ENCODE results near the gene ABCA6.
"Not testable (repeated sequence)": the region's sequence is repeated elsewhere in the genome, so short reads cannot be mapped to it uniquely, and the experiment has no call there.

The ABCA6 gene

DNA sequence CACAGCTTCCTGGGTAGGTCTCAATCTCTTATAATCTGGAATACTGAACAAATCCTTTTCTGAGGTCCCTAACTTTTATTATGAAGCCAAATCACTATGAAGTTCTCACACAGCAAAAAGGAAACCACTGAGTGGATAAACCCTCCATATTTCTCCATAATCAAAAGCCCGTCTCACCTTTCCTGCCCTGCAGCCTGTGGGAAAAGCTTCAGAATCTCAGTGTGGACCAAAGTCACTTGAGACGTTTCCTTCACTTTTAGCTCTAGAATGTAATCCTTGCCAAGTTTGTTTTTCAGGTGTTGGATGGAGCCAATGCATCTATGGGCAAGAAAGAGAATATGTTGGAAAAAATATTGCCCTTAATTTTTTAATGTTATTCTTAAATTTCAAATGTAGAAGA is 59.0 kb downstream of the ABCA6 start:
- TF ChIP-seq, protein P1, sequence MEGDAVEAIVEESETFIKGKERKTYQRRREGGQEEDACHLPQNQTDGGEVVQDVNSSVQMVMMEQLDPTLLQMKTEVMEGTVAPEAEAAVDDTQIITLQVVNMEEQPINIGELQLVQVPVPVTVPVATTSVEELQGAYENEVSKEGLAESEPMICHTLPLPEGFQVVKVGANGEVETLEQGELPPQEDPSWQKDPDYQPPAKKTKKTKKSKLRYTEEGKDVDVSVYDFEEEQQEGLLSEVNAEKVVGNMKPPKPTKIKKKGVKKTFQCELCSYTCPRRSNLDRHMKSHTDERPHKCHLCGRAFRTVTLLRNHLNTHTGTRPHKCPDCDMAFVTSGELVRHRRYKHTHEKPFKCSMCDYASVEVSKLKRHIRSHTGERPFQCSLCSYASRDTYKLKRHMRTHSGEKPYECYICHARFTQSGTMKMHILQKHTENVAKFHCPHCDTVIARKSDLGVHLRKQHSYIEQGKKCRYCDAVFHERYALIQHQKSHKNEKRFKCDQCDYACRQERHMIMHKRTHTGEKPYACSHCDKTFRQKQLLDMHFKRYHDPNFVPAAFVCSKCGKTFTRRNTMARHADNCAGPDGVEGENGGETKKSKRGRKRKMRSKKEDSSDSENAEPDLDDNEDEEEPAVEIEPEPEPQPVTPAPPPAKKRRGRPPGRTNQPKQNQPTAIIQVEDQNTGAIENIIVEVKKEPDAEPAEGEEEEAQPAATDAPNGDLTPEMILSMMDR (IDR thresholded peaks at IDR 0.05; ENCODE audit: insufficient read depth, low read depth, low read length, missing control alignments): no peak
- DNase-seq (ENCODE audit: low read depth): no peak
- no peak overlapping the region for H3K4me3 ChIP-seq (ENCODE audit: low read depth, low read length)

DNA sequence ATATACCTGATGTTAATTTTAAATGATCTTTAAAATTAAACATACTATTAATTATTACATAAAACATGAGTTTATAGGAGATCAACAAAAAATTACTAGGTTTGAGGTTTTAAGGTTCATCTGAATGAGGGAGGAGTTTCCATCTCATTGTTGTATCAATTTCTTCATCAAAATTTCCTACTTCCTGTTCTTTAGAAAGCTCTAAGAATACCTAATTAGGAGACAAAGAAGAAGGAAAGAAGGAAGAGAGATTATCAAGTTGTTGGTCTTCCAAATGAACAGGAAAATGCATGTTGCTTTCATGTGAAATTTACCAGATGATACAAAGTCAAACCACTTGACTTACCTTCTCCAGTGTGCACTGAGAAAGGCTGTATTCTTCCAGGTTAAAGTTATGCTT is 62.8 kb downstream of the ABCA6 start:
- TF ChIP-seq, protein P1 (IDR thresholded peaks at IDR 0.05; ENCODE audit: insufficient read depth, low read depth, low read length, missing control alignments): no peak
- no peak for DNase-seq (ENCODE audit: low read depth)
- H3K4me3 ChIP-seq (ENCODE audit: low read depth, low read length): no peak overlapping the region

DNA sequence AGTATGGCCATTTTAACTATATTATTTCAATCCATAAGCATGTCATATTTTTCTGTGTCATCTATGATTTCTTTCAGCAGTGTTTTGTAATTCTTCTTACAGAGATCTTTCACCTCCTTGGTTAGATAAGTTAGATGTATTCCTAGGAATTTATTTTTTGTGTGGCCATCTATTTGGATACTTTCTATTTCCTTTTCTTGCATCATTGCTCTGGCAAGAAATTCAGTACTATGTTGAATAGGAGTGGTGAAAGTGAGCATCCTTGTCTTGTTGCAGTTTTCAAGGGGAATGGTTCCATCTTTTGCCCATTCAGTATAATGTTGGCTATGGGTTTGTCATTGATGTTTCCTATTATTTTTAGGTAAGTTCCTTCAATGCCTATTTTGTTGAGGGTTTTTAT is 65.9 kb downstream of the ABCA6 start:
- no peak overlapping the region for H3K4me3 ChIP-seq (ENCODE audit: low read depth, low read length)
- DNase-seq (ENCODE audit: low read depth): no peak
- TF ChIP-seq, protein P1 (IDR thresholded peaks at IDR 0.05; ENCODE audit: insufficient read depth, low read depth, low read length, missing control alignments): no peak

DNA sequence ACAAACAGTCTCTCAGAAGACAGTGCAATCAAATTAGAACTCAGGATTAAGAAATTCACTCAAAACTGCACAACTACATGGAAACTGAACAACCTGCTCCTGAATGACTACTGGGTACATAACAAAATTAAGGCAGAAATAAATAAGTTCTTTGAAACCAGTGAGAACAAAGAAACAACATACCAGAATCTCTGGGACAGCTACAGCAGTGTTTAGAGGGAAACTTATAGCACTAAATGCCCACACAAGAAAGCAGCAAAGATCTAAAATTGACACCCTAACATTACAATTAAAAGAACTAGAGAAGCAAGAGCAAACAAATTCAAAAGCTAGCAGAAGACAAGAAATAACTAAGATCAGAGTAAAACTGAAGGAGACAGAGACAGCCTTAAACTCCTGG is 68.3 kb downstream of the ABCA6 start:
- H3K4me3 ChIP-seq (ENCODE audit: low read depth, low read length); DNase-seq (ENCODE audit: low read depth): not testable (repeated sequence)

DNA sequence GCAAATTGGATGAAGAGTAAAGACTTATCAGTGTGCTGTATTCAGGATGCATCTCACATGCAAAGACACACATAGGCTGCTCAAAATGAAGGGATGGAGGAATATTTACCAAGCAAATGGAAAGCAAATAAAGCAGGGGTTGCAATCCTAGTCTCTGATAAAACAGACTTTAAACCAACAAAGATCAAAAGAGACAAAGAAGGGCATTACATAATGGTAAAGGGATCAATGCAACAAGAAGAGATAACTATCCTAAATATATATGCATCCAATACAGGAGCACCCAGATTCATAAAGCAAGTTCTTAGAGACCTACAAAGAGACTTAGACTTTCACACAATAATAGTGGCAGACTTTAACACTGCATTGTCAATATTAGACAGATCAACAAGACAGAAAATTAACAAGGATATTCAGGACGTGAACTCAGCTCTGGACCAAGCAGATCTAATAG is 68.9 kb downstream of the ABCA6 start:
- not testable (repeated sequence) for DNase-seq (ENCODE audit: low read depth); H3K4me3 ChIP-seq (ENCODE audit: low read depth, low read length)

DNA sequence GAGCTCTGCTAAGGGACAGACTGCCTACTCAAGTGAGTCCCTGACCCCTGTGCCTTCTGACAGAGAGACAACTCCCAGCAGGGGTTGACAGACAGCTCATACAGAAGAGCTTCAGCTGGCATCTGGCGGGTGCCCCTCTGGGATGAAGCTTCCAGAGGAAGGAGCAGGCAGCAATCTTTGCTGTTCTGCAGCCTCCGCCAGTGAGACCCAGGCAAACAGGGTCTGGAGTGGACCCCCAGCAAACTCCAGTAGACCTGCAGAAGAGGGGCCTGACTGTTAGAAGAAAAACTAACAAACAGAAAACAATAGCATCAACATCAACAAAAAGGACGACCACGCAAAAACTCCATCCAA is 70.5 kb downstream of the ABCA6 start:
- not testable (repeated sequence) for DNase-seq (ENCODE audit: low read depth); H3K4me3 ChIP-seq (ENCODE audit: low read depth, low read length)

DNA sequence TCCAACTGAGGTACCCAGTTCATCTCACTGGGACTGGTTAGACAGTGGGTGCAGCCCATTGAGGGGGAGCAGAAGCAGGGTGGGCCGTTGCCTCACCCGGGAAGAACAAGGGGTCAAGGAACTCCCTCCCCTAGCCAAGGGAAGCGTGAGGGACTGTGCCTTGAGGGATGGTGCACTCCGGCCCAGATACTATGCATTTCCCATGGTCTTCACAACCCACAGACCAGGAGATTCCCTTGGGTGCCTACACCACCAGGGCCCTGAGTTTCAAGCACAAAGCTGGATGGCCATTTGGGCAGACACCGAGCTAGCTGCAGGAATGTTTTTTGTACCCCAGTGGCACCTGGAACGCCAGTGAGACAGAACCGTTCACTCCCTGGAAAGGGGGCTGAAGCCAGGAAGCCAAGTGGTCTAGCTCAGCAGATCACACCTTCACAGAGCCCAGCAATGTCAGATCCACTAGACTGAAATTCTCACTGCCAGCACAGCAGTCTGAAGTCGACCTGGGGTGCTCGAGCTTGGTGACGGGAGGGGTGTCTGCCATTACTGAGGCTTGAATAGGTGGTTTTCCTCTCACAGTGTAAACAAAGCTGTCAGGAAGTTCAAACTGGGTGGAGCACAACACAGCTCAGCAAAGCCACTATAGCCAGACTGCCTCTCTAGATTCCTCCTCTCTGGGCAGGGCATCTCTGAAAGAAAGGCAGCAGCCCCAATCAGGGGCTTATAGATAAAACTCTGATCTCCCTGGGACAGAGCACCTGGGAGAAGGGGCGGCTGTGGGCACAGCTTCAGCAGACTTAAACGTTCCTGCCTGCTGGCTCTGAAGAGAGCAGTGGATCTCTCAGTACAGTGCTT is 71.1 kb downstream of the ABCA6 start:
- H3K4me3 ChIP-seq (ENCODE audit: low read depth, low read length): not testable (repeated sequence)
- DNase-seq (ENCODE audit: low read depth): peak; percentile 39

DNA sequence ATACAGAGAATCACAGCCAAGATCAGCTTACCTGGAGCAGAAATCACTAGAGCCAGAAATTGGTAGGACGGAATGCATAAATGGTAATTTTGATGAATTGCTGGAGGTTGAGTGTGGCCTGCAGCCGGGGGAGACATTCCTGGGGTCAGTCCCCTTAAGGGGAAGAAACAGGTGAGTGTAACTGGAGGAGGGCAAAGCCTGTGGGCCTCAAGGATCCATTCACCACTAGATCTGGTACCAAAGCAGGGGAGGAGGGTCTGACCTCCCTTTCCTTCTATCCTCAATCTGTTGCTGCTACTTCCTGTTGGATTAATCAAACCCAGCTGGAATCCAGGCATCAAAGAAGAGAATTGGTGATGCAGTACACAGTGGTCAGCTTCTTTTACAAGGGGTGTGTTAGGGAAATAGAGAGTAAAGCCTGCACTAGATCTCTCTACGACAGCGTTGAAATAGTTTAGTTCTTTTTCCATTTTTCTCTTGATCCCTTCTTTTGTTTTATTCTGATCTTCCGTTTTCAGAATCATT is 72.4 kb downstream of the ABCA6 start:
- DNase-seq (ENCODE audit: low read depth): no peak
- no peak overlapping the region for H3K4me3 ChIP-seq (ENCODE audit: low read depth, low read length)
- TF ChIP-seq, protein P1 (IDR thresholded peaks at IDR 0.05; ENCODE audit: insufficient read depth, low read depth, low read length, missing control alignments): no peak

DNA sequence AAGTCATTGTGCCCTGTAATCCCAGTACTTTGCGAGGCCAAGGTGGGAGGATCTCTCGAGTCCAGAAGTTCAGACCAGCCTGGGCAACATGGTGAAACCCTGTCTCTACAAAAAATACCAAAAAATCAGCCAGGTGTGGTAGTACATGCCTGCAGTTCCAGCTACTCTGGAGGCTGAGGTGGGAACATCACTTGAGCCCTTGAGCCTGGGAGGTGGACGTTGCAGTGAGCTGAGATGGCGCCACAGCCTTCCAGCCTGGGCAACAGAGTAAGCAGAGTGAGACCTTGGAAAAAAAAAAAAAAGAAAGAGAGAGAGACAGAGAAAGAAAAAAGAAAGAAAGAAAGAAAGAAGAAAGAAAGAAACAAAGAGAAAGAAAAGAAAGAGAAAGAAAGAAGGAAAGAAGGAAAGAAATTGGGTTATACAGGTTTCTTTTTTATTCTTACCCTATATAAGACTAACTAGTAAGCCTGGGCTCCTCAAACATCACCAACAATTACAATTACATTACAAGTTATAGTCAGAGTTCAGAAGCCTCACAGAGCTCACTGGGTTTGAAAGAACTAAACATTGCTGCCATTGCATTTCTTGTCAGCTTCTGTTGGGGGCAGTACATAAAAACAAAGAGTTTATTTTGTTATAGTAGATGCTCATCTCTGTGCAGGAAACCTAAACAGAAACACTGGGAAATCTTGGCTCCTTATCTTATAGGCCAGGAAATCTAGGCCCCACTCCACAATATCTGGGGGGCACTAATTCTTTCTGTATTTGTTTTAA is 74.2 kb downstream of the ABCA6 start:
- no peak overlapping the region for H3K4me3 ChIP-seq (ENCODE audit: low read depth, low read length)
- no peak for DNase-seq (ENCODE audit: low read depth)
- TF ChIP-seq, protein P1 (IDR thresholded peaks at IDR 0.05; ENCODE audit: insufficient read depth, low read depth, low read length, missing control alignments): no peak

Measured in GM12865 (cell line).